Cardiac septum (tissue), 1 donor: Measurements from ENCODE around the gene ARFGAP2. TPM values are rescaled to one million over a fixed set of nuclear protein-coding genes. Genes with fewer than 3 reads are reported as not detected.
"Not testable (repeated sequence)": the region's sequence is repeated elsewhere in the genome, so short reads cannot be mapped to it uniquely, and the experiment has no call there.

Experiments used
- DNase-seq: peaks from one replicate; pipeline ENCODE4 v3.0.0-alpha.2; 2020; ENCODE audit warnings: low spot score
- intact Hi-C: fragments of 100-400 bp; cut with DNase I; formaldehyde crosslinking; loops from one replicate; pipeline ENCODE4 v1.14.0; 2022
- microRNA-seq: library from miRNA; unstranded; fragments of <30 nt; microRNA quantifications from one replicate; pipeline ENCODE4 v1.2.0, GENCODE V29; 2020
- total RNA-seq: library from RNA; stranded (reverse); fragmentation: NEBNext Ultra II Directional; extraction: Animal tissue kit (Norgen Biotek cat#: 25700); gene quantifications from one replicate; pipeline ENCODE4 v1.2.1, GENCODE V29; 2021
- donor health status: DM: no; HTN: no; CAD: no.

ARFGAP2 gene
- total RNA-seq, 1 donor from 2014 or later, result 72.3 TPM

- intact Hi-C loops, result no loop called here
- no peak for DNase-seq
Observed at GRCh38 chr11:47130543-47130942, 46.1 kb downstream of the ARFGAP2 start.

- no peak for DNase-seq
- intact Hi-C loops, result no loop called here
Observed at GRCh38 chr11:47127213-47127612, 49.5 kb downstream of the ARFGAP2 start.

- intact Hi-C loops, result no loop called here
- no peak for DNase-seq
Observed at GRCh38 chr11:47125083-47125482, 51.6 kb downstream of the ARFGAP2 start.

GRCh38 chr11:47124675-47125074 lies 52.0 kb downstream of the ARFGAP2 start:
- no peak for DNase-seq
- intact Hi-C loops, result no loop called here

- intact Hi-C loops, result no loop called here
- DNase-seq, result no peak
Observed at GRCh38 chr11:47123094-47123493, 53.6 kb downstream of the ARFGAP2 start.

- intact Hi-C loops, result no loop called here
- no peak for DNase-seq
Observed at GRCh38 chr11:47121731-47122130, 54.9 kb downstream of the ARFGAP2 start.

- no peak for DNase-seq
- intact Hi-C loops, result no loop called here
Observed at GRCh38 chr11:47121056-47121455, 55.6 kb downstream of the ARFGAP2 start.

- DNase-seq, intact Hi-C loops: not testable (repeated sequence)
Observed at GRCh38 chr11:47118958-47119688, 57.6 kb downstream of the ARFGAP2 start.

Small RNAs within 50 kb of the gene (microRNA-seq; reads per million reads assigned to microRNA genes)
- gene MIR6745, result not detected

Other genes with a start within 250 kb of the ARFGAP2 start
- 13.2 TPM for gene CSTPP1, start 240.1 kb downstream of the ARFGAP2 start, total RNA-seq
- 295 TPM for gene PACSIN3, start 9.6 kb upstream of the ARFGAP2 start, total RNA-seq
- 13.9 TPM for gene DDB2, start 38.1 kb upstream of the ARFGAP2 start, total RNA-seq
- gene ACP2, start 71.9 kb upstream of the ARFGAP2 start, total RNA-seq, result 17.3 TPM
- 7.1 TPM for gene NR1H3, start 81.1 kb upstream of the ARFGAP2 start, total RNA-seq
- gene MADD, start 93.3 kb upstream of the ARFGAP2 start, total RNA-seq, result 33.1 TPM
- gene MYBPC3, start 175.8 kb upstream of the ARFGAP2 start, total RNA-seq, result 1,860 TPM
- gene SPI1, start 201.7 kb upstream of the ARFGAP2 start, total RNA-seq, result 12.0 TPM
- gene SLC39A13, start 231.7 kb upstream of the ARFGAP2 start, total RNA-seq, result 72.2 TPM
- 132 TPM for gene PSMC3, start 249.6 kb upstream of the ARFGAP2 start, total RNA-seq